GM12878 (cell line): ENCODE data around the gene KRT7.

ENCODE experiments used
- CTCF ChIP-seq, 3 experiments: IDR thresholded peaks in 2 of 3; conservative IDR thresholded peaks in 1 of 3; 2 replicates each; pipeline ENCODE4 v1.5.1; 2011; ENCODE audit warnings: low read depth in 3 of 3, low read length in 3 of 3, mild to moderate bottlenecking in 3 of 3, control low read depth in 2 of 3, moderate library complexity in 2 of 3, inconsistent platforms in 1 of 3, mixed read lengths in 1 of 3; ENCODE audit not compliant: control insufficient read depth in 2 of 3, insufficient read depth in 1 of 3; ENCODE audit errors: extremely low read depth in 1 of 3
- HDAC2 ChIP-seq: fragments of 200-600 bp; sonication (generic); IDR thresholded peaks from 2 replicates; pipeline ENCODE4 v1.6.1; 2017
- RUNX3 ChIP-seq: IDR thresholded peaks from 2 replicates; pipeline ENCODE4 v1.6.1; 2012; ENCODE audit warnings: low read length, inconsistent platforms
- SUZ12 ChIP-seq: fragments of 200-600 bp; sonication (generic); IDR thresholded peaks from one replicate; pipeline ENCODE4 v1.6.1; 2018; ENCODE audit warnings: antibody characterized with exemption, mild to moderate bottlenecking; ENCODE audit not compliant: unreplicated experiment

GRCh38 chr12:52253391-52254179, 20.5 kb downstream of the KRT7 start:
- TF ChIP-seq SUZ12, result no peak
- TF ChIP-seq HDAC2, result no peak
- TF ChIP-seq RUNX3, result no peak
- no peak for TF ChIP-seq CTCF (IDR thresholded peaks at IDR 0.05 in 2 of 3, conservative IDR thresholded peaks at IDR 0.05 in 1 of 3; ENCODE audit: control insufficient read depth in 2 of 3, extremely low read depth in 1 of 3, insufficient read depth in 1 of 3, low read depth in 3 of 3, low read length in 3 of 3)
